Esophagus (tissue), 2 donors: ENCODE data around the gene ERF. TPM values are rescaled to one million over a fixed set of nuclear protein-coding genes. Genes with fewer than 3 reads are reported as not detected.

Source experiments
- polyA plus RNA-seq, 2 donors: library from polyadenylated mRNA; stranded (reverse); fragments of 200-250 nt; gene quantifications; one replicate each; pipeline ENCODE4 v1.2.3, GENCODE V29; 2013
- donor health status: healthy with polysubstance abuse.
- donor health status: Bipolar disorder and iron deficiency.

The ERF gene
- polyA plus RNA-seq, 2 donors = 19.5 to 29.6 TPM

Other genes starting within 250 kb of the ERF start
- 1 to 10 TPM; 1.1 to 1.4 TPM for gene GRIK5, start 184.9 kb downstream of the ERF start, polyA plus RNA-seq
- gene ZNF574, start 179.0 kb downstream of the ERF start, polyA plus RNA-seq = 1 to 10 TPM; 6.5 to 8.9 TPM
- under 1 TPM; 0.39 to 0.79 TPM for gene POU2F2, start 122.7 kb downstream of the ERF start, polyA plus RNA-seq
- 10 to 100 TPM; 20.7 to 21.9 TPM for gene DEDD2, start 37.5 kb downstream of the ERF start, polyA plus RNA-seq
- 1 to 10 TPM; 2.3 to 3.6 TPM for gene ZNF526, start 34.8 kb downstream of the ERF start, polyA plus RNA-seq
- gene GSK3A, start 12.5 kb downstream of the ERF start, polyA plus RNA-seq = 10 to 100 TPM; 32.9 TPM
- gene CIC, start 14.1 kb upstream of the ERF start, polyA plus RNA-seq = 10 to 100 TPM; 20.6 to 35.2 TPM
- gene PRR19, start 47.0 kb upstream of the ERF start, polyA plus RNA-seq = 1 to 10 TPM in 1 of 2 donors, under 1 TPM in 1; 0.81 to 1.1 TPM
- 10 to 100 TPM; 35.7 to 38.1 TPM for gene PAFAH1B3, start 47.5 kb upstream of the ERF start, polyA plus RNA-seq
- under 1 TPM; 0.04 to 0.08 TPM for gene TMEM145, start 58.2 kb upstream of the ERF start, polyA plus RNA-seq
- 1 to 10 TPM; 4.4 to 8.6 TPM for gene MEGF8, start 70.5 kb upstream of the ERF start, polyA plus RNA-seq
- gene CNFN, start 135.2 kb upstream of the ERF start, polyA plus RNA-seq = 1,000 to 10,000 TPM; 5,144 to 7,132 TPM
- gene LIPE, start 172.3 kb upstream of the ERF start, polyA plus RNA-seq = 10 to 100 TPM in 1 of 2 donors, 1 to 10 TPM in 1; 9.2 to 11.4 TPM
- gene CXCL17, start 187.8 kb upstream of the ERF start, polyA plus RNA-seq = 100 to 1,000 TPM; 107 to 171 TPM